Neural cell (in vitro differentiated cells): ENCODE data around the gene CCNT2. TPM values are rescaled to one million over a fixed set of nuclear protein-coding genes. Genes with fewer than 3 reads are reported as not detected.

ENCODE experiments used
- H2AFZ ChIP-seq: fragments of 200-600, 300-800 bp; sonication (generic), shearing (Covaris generic); 2 replicates; pipeline ENCODE4 v1.6.0; 2014; ENCODE audit warnings: low read depth, mild to moderate bottlenecking, antibody characterized with exemption, low read length, moderate library complexity
- H3F3A ChIP-seq: fragments of 200-600 bp; shearing (Covaris generic); 2 replicates; pipeline ENCODE4 v1.6.1; 2016; ENCODE audit warnings: mild to moderate bottlenecking, moderate library complexity, mixed read lengths, antibody characterized with exemption, low read length; ENCODE audit not compliant: insufficient read depth, poor library complexity, severe bottlenecking
- H3K27ac ChIP-seq: fragments of 200-600, 300-800 bp; sonication (generic), shearing (Covaris generic); 2 replicates; pipeline ENCODE4 v1.5.1; 2014; ENCODE audit warnings: mild to moderate bottlenecking, low read length, moderate library complexity
- H3K27me3 ChIP-seq: fragments of 300-800, 200-600 bp; sonication (generic), shearing (Covaris generic); 2 replicates; pipeline ENCODE4 v1.6.0; 2014; ENCODE audit warnings: mild to moderate bottlenecking, low read depth, low read length, moderate library complexity; ENCODE audit not compliant: insufficient read depth
- H3K36me3 ChIP-seq: fragments of 300-800, 200-600 bp; sonication (generic), shearing (Covaris generic); 2 replicates; pipeline ENCODE4 v1.5.1; 2014; ENCODE audit warnings: mild to moderate bottlenecking, antibody characterized with exemption, low read length, moderate library complexity; ENCODE audit not compliant: insufficient read depth
- H3K4me2 ChIP-seq: fragments of 300-800, 200-600 bp; sonication (generic), shearing (Covaris generic); 2 replicates; pipeline ENCODE4 v1.6.0; 2014; ENCODE audit warnings: mild to moderate bottlenecking, low read length
- H3K4me3 ChIP-seq: fragments of 300-800, 200-600 bp; sonication (generic), shearing (Covaris generic); 2 replicates; pipeline ENCODE4 v1.5.1; 2014; ENCODE audit warnings: mild to moderate bottlenecking, low read length, moderate library complexity
- H3K79me2 ChIP-seq: fragments of 200-600 bp; shearing (Covaris generic); replicated peaks from 2 replicates; pipeline ENCODE4 v1.6.0; 2014; ENCODE audit warnings: mild to moderate bottlenecking, low read length, moderate library complexity; ENCODE audit not compliant: insufficient read depth
- H3K9ac ChIP-seq: fragments of 300-800, 200-600 bp; sonication (generic), shearing (Covaris generic); 2 replicates; pipeline ENCODE4 v1.6.1; 2016; ENCODE audit warnings: mild to moderate bottlenecking, low read length, mixed read lengths
- H3K9me2 ChIP-seq: fragments of 200-600 bp; shearing (Covaris generic); 2 replicates; pipeline ENCODE4 v1.6.1; 2016; ENCODE audit warnings: mild to moderate bottlenecking, low read length, mixed read lengths; ENCODE audit not compliant: insufficient read depth
- H3K9me3 ChIP-seq: fragments of 200-600, 300-800 bp; sonication (generic), shearing (Covaris generic); 2 replicates; pipeline ENCODE4 v1.6.1; 2016; ENCODE audit warnings: mild to moderate bottlenecking, mixed run types, low read length, moderate library complexity, mixed read lengths
- H4K20me1 ChIP-seq: fragments of 200-600 bp; shearing (Covaris generic); 2 replicates; pipeline ENCODE4 v1.6.1; 2016; ENCODE audit warnings: mild to moderate bottlenecking, mixed run types; ENCODE audit not compliant: insufficient read depth
- CTCF ChIP-seq: fragments of 450-650 bp; IDR thresholded peaks from 2 replicates; pipeline ENCODE4 v1.5.1; 2014; ENCODE audit warnings: antibody characterized with exemption, mild to moderate bottlenecking, moderate library complexity; ENCODE audit not compliant: poor library complexity, severe bottlenecking
- EP300 ChIP-seq: fragments of 450-650 bp; conservative IDR thresholded peaks from 2 replicates; pipeline ENCODE4 v1.6.1; 2014; ENCODE audit warnings: antibody characterized with exemption, mild to moderate bottlenecking, moderate library complexity; ENCODE audit not compliant: poor library complexity, severe bottlenecking
- EZH2 ChIP-seq: fragments of 200-600, 300-800 bp; shearing (Covaris generic), sonication (generic); IDR thresholded peaks from 2 replicates; pipeline ENCODE4 v1.6.1; 2014; ENCODE audit warnings: antibody characterized with exemption, low read length, borderline replicate concordance, mild to moderate bottlenecking; ENCODE audit not compliant: insufficient read depth, poor library complexity, severe bottlenecking
- MXI1 ChIP-seq: fragments of 450-650 bp; conservative IDR thresholded peaks from 2 replicates; pipeline ENCODE4 v1.6.1; 2014; ENCODE audit warnings: antibody characterized with exemption, mild to moderate bottlenecking; ENCODE audit not compliant: poor library complexity, severe bottlenecking
- POLR2AphosphoS5 ChIP-seq: IDR thresholded peaks from 2 replicates; pipeline ENCODE4 v1.6.1; 2012
- RAD21 ChIP-seq: fragments of 450-650 bp; conservative IDR thresholded peaks from 2 replicates; pipeline ENCODE4 v1.6.1; 2014; ENCODE audit warnings: antibody characterized with exemption, mild to moderate bottlenecking, moderate library complexity
- REST ChIP-seq: IDR thresholded peaks from 2 replicates; pipeline ENCODE4 v1.6.1; 2012; ENCODE audit warnings: borderline replicate concordance
- SMC3 ChIP-seq: fragments of 450-650 bp; conservative IDR thresholded peaks from 2 replicates; pipeline ENCODE4 v1.6.1; 2014; ENCODE audit warnings: antibody characterized with exemption, mild to moderate bottlenecking, moderate library complexity; ENCODE audit not compliant: poor library complexity
- TAF1 ChIP-seq: IDR thresholded peaks from 2 replicates; pipeline ENCODE4 v1.6.1; 2012; ENCODE audit warnings: low read depth
- polyA plus RNA-seq: library from polyadenylated mRNA; depleted of rRNA; stranded (reverse); fragments of >200 nt; gene quantifications from 2 replicates; pipeline ENCODE4 v1.2.3, GENCODE V29; 2014

CCNT2 gene
- polyA plus RNA-seq, 1 donor from 2014 or later = 134 TPM

GRCh38 chr2:134917888-134918525 is 615 bp upstream of the CCNT2 start:
- peak overlapping the region; percentile 94 for H2AFZ ChIP-seq
- H4K20me1 ChIP-seq = peaks cover 4% of the 10 kb centered on the region
- H3K4me2 ChIP-seq = peak overlapping the region; percentile 74
- H3K4me3 ChIP-seq = peak overlapping the region; percentile 89
- H3K79me2 ChIP-seq = peaks cover 42% of the 10 kb centered on the region
- no peaks in the 10 kb centered on the region for H3K36me3 ChIP-seq
- no peaks in the 10 kb centered on the region for H3K27me3 ChIP-seq
- H3K9me3 ChIP-seq = no peaks in the 10 kb centered on the region
- H3F3A ChIP-seq = peaks cover 5% of the 10 kb centered on the region
- H3K27ac ChIP-seq = peak overlapping the region; percentile 98
- TF ChIP-seq RAD21 = peak; percentile 59
- peak; percentile 87 for TF ChIP-seq MXI1
- TF ChIP-seq EZH2 = no peak
- TF ChIP-seq EP300 = peak; percentile 16
- TF ChIP-seq CTCF = peak; percentile 66
- peak; percentile 62 for TF ChIP-seq POLR2AphosphoS5
- peak; percentile 72 for TF ChIP-seq TAF1
- TF ChIP-seq SMC3 = peak; percentile 66
- no peak for TF ChIP-seq REST
- no peaks in the 10 kb centered on the region for H3K9me2 ChIP-seq
- H3K9ac ChIP-seq = peak overlapping the region; percentile 98

- Histone ChIP-seq H3K4me3 (peak overlapping the region; percentile 89), H3K9ac (peak overlapping the region; percentile 98), H4K20me1 (peaks cover 4% of the 10 kb centered on the region), H3K27ac (peak overlapping the region; percentile 98), H3K36me3 (no peaks in the 10 kb centered on the region), H3K4me2 (peak overlapping the region; percentile 85), H3K9me2 (no peaks in the 10 kb centered on the region), H2AFZ (peak overlapping the region; percentile 78), H3K27me3 (no peaks in the 10 kb centered on the region), H3K9me3 (no peaks in the 10 kb centered on the region), H3K79me2 (peaks cover 57% of the 10 kb centered on the region), H3F3A (peaks cover 5% of the 10 kb centered on the region)
- TF ChIP-seq POLR2AphosphoS5 = no peak
- TF ChIP-seq MXI1 = no peak
- no peak for TF ChIP-seq REST
- no peak for TF ChIP-seq EZH2
- no peak for TF ChIP-seq TAF1
- no peak for TF ChIP-seq SMC3
- no peak for TF ChIP-seq RAD21
- TF ChIP-seq CTCF = no peak
- no peak for TF ChIP-seq EP300
Observed at GRCh38 chr2:134919341-134920210, 954 bp downstream of the CCNT2 start.
